PFSK-1 (cell line): ENCODE measurements around the gene RGS6.

Experiments
- FOXP2 ChIP-seq: optimal IDR thresholded peaks from 2 replicates; pipeline ENCODE3; 2011; ENCODE audit warnings: borderline replicate concordance, control low read depth, inconsistent platforms; ENCODE audit not compliant: insufficient read depth; ENCODE audit errors: extremely low read length, extremely low read depth
- POLR2AphosphoS5 ChIP-seq: IDR thresholded peaks from 2 replicates; pipeline ENCODE4 v1.6.1; 2012; ENCODE audit warnings: low read depth, mild to moderate bottlenecking, control low read depth, low read length, moderate library complexity
- REST ChIP-seq, 2 experiments: IDR thresholded peaks; 2 replicates each; pipeline versions ENCODE4 v1.6.1 to v1.8.0; 2011 to 2012; ENCODE audit warnings: low read depth in 2 of 2, low read length in 2 of 2, control low read depth in 1 of 2, inconsistent platforms in 1 of 2, mild to moderate bottlenecking in 1 of 2, moderate library complexity in 1 of 2; ENCODE audit not compliant: insufficient read depth in 1 of 2
- SIN3A ChIP-seq: IDR thresholded peaks from 2 replicates; pipeline ENCODE4 v1.6.1; 2012; ENCODE audit warnings: mild to moderate bottlenecking, low read length, moderate library complexity, borderline replicate concordance; ENCODE audit not compliant: insufficient read depth
- TAF1 ChIP-seq: IDR thresholded peaks from 2 replicates; pipeline ENCODE4 v1.6.1; 2012; ENCODE audit warnings: low read length, control low read depth, borderline replicate concordance; ENCODE audit not compliant: insufficient read depth

Gene RGS6

GRCh38 chr14:72311516-72311915 is 379.3 kb downstream of the RGS6 start:
- TF ChIP-seq POLR2AphosphoS5 (no peak), FOXP2 (no peak), REST (IDR thresholded peaks at IDR 0.05; ENCODE audit: insufficient read depth in 1 of 2, low read depth in 2 of 2, low read length in 2 of 2) (no peak), SIN3A (no peak), TAF1 (no peak)

GRCh38 chr14:72314808-72315435 is 382.7 kb downstream of the RGS6 start:
- TF ChIP-seq SIN3A (no peak), TAF1 (no peak), FOXP2 (no peak), POLR2AphosphoS5 (no peak), REST (IDR thresholded peaks at IDR 0.05; ENCODE audit: insufficient read depth in 1 of 2, low read depth in 2 of 2, low read length in 2 of 2) (no peak)

- no peak for TF ChIP-seq FOXP2
- TF ChIP-seq POLR2AphosphoS5: no peak
- no peak for TF ChIP-seq SIN3A
- TF ChIP-seq TAF1: no peak
- no peak for TF ChIP-seq REST (IDR thresholded peaks at IDR 0.05; ENCODE audit: insufficient read depth in 1 of 2, low read depth in 2 of 2, low read length in 2 of 2)
Observed at GRCh38 chr14:72315714-72316113, 383.5 kb downstream of the RGS6 start.

GRCh38 chr14:72318648-72319047 is 386.4 kb downstream of the RGS6 start:
- TF ChIP-seq SIN3A (no peak), POLR2AphosphoS5 (no peak), FOXP2 (no peak), REST (IDR thresholded peaks at IDR 0.05; ENCODE audit: insufficient read depth in 1 of 2, low read depth in 2 of 2, low read length in 2 of 2) (no peak), TAF1 (no peak)

GRCh38 chr14:72332046-72332445 is 399.8 kb downstream of the RGS6 start:
- TF ChIP-seq POLR2AphosphoS5 (no peak), TAF1 (no peak), REST (IDR thresholded peaks at IDR 0.05; ENCODE audit: insufficient read depth in 1 of 2, low read depth in 2 of 2, low read length in 2 of 2) (no peak), FOXP2 (no peak), SIN3A (no peak)
